OCI-LY1 (cell line): Measurements from ENCODE around the gene ZIC2.

Experiments
- H2AFZ ChIP-seq: fragments of 200-600 bp; sonication (generic), shearing (Covaris generic); 2 replicates; pipeline ENCODE4 v1.6.0; 2014; ENCODE audit warnings: antibody characterized with exemption, mild to moderate bottlenecking, low read length
- H3F3A ChIP-seq: fragments of 200-600 bp; sonication (generic), shearing (Covaris generic); 2 replicates; pipeline ENCODE4 v1.6.0; 2014; ENCODE audit warnings: mild to moderate bottlenecking, antibody characterized with exemption, low read length, moderate library complexity; ENCODE audit not compliant: insufficient read depth
- H3K27ac ChIP-seq: fragments of 200-600 bp; sonication (generic); 2 replicates; pipeline ENCODE4 v1.5.1; 2014; ENCODE audit warnings: low read length, mixed run types, mild to moderate bottlenecking, low read depth; ENCODE audit not compliant: poor library complexity, severe bottlenecking
- H3K27me3 ChIP-seq: fragments of 200-600 bp; sonication (generic); 2 replicates; pipeline ENCODE4 v1.6.0; 2014; ENCODE audit warnings: antibody characterized with exemption, mild to moderate bottlenecking, low read length, moderate library complexity; ENCODE audit not compliant: insufficient read depth
- H3K36me3 ChIP-seq: fragments of 200-600 bp; sonication (generic); 2 replicates; pipeline ENCODE4 v1.6.1; 2014; ENCODE audit warnings: mild to moderate bottlenecking, antibody characterized with exemption, low read length, moderate library complexity, mixed read lengths; ENCODE audit not compliant: insufficient read depth
- H3K4me1 ChIP-seq: fragments of 200-600 bp; sonication (generic); 2 replicates; pipeline ENCODE4 v1.5.1; 2014; ENCODE audit warnings: mild to moderate bottlenecking, low read length, moderate library complexity; ENCODE audit not compliant: insufficient read depth, severe bottlenecking
- H3K4me2 ChIP-seq: fragments of 200-600 bp; sonication (generic), shearing (Covaris generic); 2 replicates; pipeline ENCODE4 v1.6.1; 2014; ENCODE audit warnings: low read length
- H3K4me3 ChIP-seq: fragments of 200-600 bp; sonication (generic); 2 replicates; pipeline ENCODE4 v1.5.1; 2014; ENCODE audit warnings: low read length, low read depth, mild to moderate bottlenecking, mixed read lengths; ENCODE audit not compliant: poor library complexity, severe bottlenecking
- H3K79me2 ChIP-seq: fragments of 200-600 bp; shearing (Covaris generic); 2 replicates; pipeline ENCODE4 v1.6.1; 2016; ENCODE audit warnings: mixed run types, low read length, mixed read lengths; ENCODE audit not compliant: insufficient read depth
- H3K9ac ChIP-seq: fragments of 200-600 bp; sonication (generic), shearing (Covaris generic); 2 replicates; pipeline ENCODE4 v1.6.1; 2014; ENCODE audit warnings: mild to moderate bottlenecking, low read length, mixed read lengths
- H3K9me2 ChIP-seq: fragments of 200-600 bp; sonication (generic), shearing (Covaris generic); 2 replicates; pipeline ENCODE4 v1.6.1; 2014; ENCODE audit warnings: low read depth, mild to moderate bottlenecking, low read length, mixed read lengths
- H3K9me3 ChIP-seq: fragments of 200-600 bp; shearing (Covaris generic); 2 replicates; pipeline ENCODE4 v1.6.1; 2014; ENCODE audit warnings: low read length, mixed read lengths
- H4K20me1 ChIP-seq: fragments of 200-600 bp; sonication (generic), shearing (Covaris generic); 2 replicates; pipeline ENCODE4 v1.6.0; 2016; ENCODE audit warnings: mild to moderate bottlenecking, low read length; ENCODE audit not compliant: insufficient read depth
- CTCF ChIP-seq: fragments of 200-600 bp; sonication (generic), shearing (Covaris generic); IDR thresholded peaks from 2 replicates; pipeline ENCODE4 v1.5.1; 2017; ENCODE audit warnings: mild to moderate bottlenecking, antibody characterized with exemption, low read length, moderate library complexity, mixed read lengths
- EZH2 ChIP-seq: fragments of 200-600 bp; sonication (generic), shearing (Covaris generic); IDR thresholded peaks from 2 replicates; pipeline ENCODE4 v1.8.0; 2017; ENCODE audit warnings: borderline replicate concordance, mixed run types, mild to moderate bottlenecking, antibody characterized with exemption, low read length, moderate library complexity, mixed read lengths

Gene ZIC2

GRCh38 chr13:99988529-99989275, 7.1 kb downstream of the ZIC2 start:
- no peaks in the 10 kb centered on the region for H3K79me2 ChIP-seq
- H3K27ac ChIP-seq: no peak overlapping the region
- no peaks in the 10 kb centered on the region for H3F3A ChIP-seq
- no peaks in the 10 kb centered on the region for H3K9me2 ChIP-seq
- H3K9me3 ChIP-seq: no peaks in the 10 kb centered on the region
- H4K20me1 ChIP-seq: no peaks in the 10 kb centered on the region
- H2AFZ ChIP-seq: no peak overlapping the region
- no peak overlapping the region for H3K4me2 ChIP-seq
- H3K36me3 ChIP-seq: no peaks in the 10 kb centered on the region
- H3K4me3 ChIP-seq: no peak overlapping the region
- H3K27me3 ChIP-seq: 0 out of 2 replicates have a peak, but pooled peaks cover 6% of the 10 kb centered on the region
- H3K9ac ChIP-seq: no peak overlapping the region
- no peaks in the 10 kb centered on the region for H3K4me1 ChIP-seq
- TF ChIP-seq EZH2: no peak
- TF ChIP-seq CTCF: no peak

- no peaks in the 10 kb centered on the region for H3F3A ChIP-seq
- H3K27me3 ChIP-seq: 0 out of 2 replicates have a peak, but pooled peaks cover 6% of the 10 kb centered on the region
- H3K9me2 ChIP-seq: no peaks in the 10 kb centered on the region
- H3K79me2 ChIP-seq: no peaks in the 10 kb centered on the region
- H2AFZ ChIP-seq: no peak overlapping the region
- no peaks in the 10 kb centered on the region for H3K4me1 ChIP-seq
- no peaks in the 10 kb centered on the region for H3K36me3 ChIP-seq
- no peak overlapping the region for H3K4me2 ChIP-seq
- H3K27ac ChIP-seq: no peak overlapping the region
- TF ChIP-seq EZH2 (no peak), CTCF (no peak)
- H4K20me1 ChIP-seq: no peaks in the 10 kb centered on the region
- no peak overlapping the region for H3K4me3 ChIP-seq
- H3K9ac ChIP-seq: no peak overlapping the region
- no peaks in the 10 kb centered on the region for H3K9me3 ChIP-seq
These were observed 7.9 kb downstream of the ZIC2 start for GRCh38 chr13:99989276-99990125.

GRCh38 chr13:99990126-99990977, 8.8 kb downstream of the ZIC2 start:
- H4K20me1 ChIP-seq: no peaks in the 10 kb centered on the region
- H3K4me1 ChIP-seq: no peaks in the 10 kb centered on the region
- H3K27me3 ChIP-seq: 0 out of 2 replicates have a peak, but pooled peaks cover 6% of the 10 kb centered on the region
- no peaks in the 10 kb centered on the region for H3K9me3 ChIP-seq
- H3F3A ChIP-seq: no peaks in the 10 kb centered on the region
- TF ChIP-seq CTCF (no peak), EZH2 (no peak)
- no peaks in the 10 kb centered on the region for H3K79me2 ChIP-seq
- H3K9me2 ChIP-seq: no peaks in the 10 kb centered on the region
- no peaks in the 10 kb centered on the region for H3K36me3 ChIP-seq
- H2AFZ ChIP-seq: no peak overlapping the region
- no peak overlapping the region for H3K27ac ChIP-seq
- no peak overlapping the region for H3K4me2 ChIP-seq
- H3K4me3 ChIP-seq: no peak overlapping the region
- no peak overlapping the region for H3K9ac ChIP-seq
